HG03097 (cell line): Measurements from ENCODE around the gene SPDYE3.
A peak's percentile ranks its signal among the peaks of the same experiment; 100 is the strongest.

ENCODE experiments used
- ATAC-seq: cut with Tn5 transposase; IDR thresholded peaks from one replicate; pipeline ENCODE4 v1.9.1; 2021; ENCODE audit not compliant: unreplicated experiment, low FRiP score

The SPDYE3 gene

DNA sequence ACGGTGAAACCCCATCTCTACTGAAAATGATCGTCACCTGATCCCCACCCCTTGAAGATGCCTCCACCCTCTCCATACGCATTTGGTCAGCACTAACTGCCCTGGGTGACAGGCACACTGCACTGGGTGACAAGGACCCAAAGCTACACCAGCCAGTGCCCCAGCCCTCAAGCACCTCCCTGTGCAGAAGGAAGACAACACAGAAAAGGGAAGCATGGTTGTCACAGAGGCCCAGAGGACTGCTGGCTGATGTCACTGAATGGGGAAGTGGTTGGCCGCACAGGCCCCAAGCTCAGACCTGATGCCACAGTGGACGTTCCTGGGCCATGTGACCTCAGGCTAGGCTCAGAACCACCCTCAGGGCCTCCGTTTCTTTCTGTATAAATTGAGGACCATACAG is 61.6 kb downstream of the SPDYE3 start:
- peak; percentile 60 for ATAC-seq

- no peak for ATAC-seq
Measured at GRCh38 chr7:100370303-100370702, 62.8 kb downstream of the SPDYE3 start.

GRCh38 chr7:100370746-100371145 is 63.2 kb downstream of the SPDYE3 start:
- no peak for ATAC-seq

DNA sequence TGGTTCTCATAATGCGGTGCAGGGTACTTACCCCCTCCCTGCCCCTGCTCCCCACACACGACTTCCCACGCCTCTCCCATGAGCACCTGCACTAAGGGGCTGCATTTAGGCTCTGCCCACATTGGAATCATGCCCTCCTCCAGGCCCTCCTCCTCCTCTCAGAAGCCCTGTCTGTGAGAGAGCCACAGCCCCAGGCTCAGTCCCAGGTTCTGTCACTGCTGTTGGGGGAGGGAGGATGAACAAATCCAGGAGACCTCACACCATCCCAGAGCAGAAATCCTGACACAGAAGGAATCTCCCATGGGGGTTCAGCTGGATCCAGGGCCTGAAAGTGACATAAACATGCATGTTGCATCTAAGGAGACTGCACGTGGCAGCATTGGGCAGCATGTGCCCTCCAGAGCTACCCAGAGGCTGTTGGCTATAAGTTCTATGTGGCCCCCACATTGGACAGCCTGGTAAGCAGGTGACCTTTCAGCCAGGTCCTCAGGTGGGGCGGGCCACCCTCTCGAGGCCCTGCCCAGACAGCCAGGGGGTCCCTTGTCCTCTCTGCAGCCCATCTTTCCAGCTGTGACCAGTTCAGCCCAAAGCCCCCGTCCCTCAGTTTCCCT is 64.2 kb downstream of the SPDYE3 start:
- ATAC-seq: no peak
